Right atrium auricular region (tissue), 2 donors: ENCODE data around the gene C17orf113. TPM values are rescaled to one million over a fixed set of nuclear protein-coding genes. Genes with fewer than 3 reads are reported as not detected.

ENCODE experiments used
- DNase-seq: peaks from one replicate; pipeline ENCODE4 v3.0.0-alpha.2; 2019; ENCODE audit warnings: low spot score
- H3K27ac ChIP-seq, 2 donors: fragments of 200-600 bp; sonication (generic); 1 replicate in 1 of 2; 2 replicates in 1 of 2; pipeline ENCODE4 v1.5.1; 2016 to 2019
- H3K27me3 ChIP-seq, 2 donors: fragments of 200-600 bp; sonication (generic); one replicate each; pipeline versions ENCODE4 v1.5.1 to v1.6.0; 2017 to 2019
- H3K36me3 ChIP-seq: fragments of 200-600 bp; sonication (generic); one replicate; pipeline ENCODE4 v1.5.1; 2016
- H3K4me1 ChIP-seq, 2 donors: fragments of 200-600 bp; sonication (generic); one replicate each; pipeline versions ENCODE4 v1.5.1 to v1.6.0; 2017 to 2019
- H3K4me3 ChIP-seq, 2 donors: fragments of 200-600 bp; sonication (generic); 1 replicate in 1 of 2; 2 replicates in 1 of 2; pipeline ENCODE4 v1.5.1; 2017 to 2019; ENCODE audit warnings: mild to moderate bottlenecking in 1 of 2, moderate library complexity in 1 of 2
- H3K9me3 ChIP-seq, 2 donors: fragments of 200-600 bp; sonication (generic); one replicate each; pipeline ENCODE4 v1.5.1; 2019
- total RNA-seq, 2 donors: library from RNA; depleted of rRNA; stranded (reverse); fragments of >200 nt; gene quantifications; one replicate each; pipeline ENCODE4 v1.1.0, GENCODE V29; 2016
- TF ChIP-seq, protein P1 (sequence below), 2 donors: fragments of 200-600 bp; sonication (generic); IDR thresholded peaks; one replicate each; pipeline ENCODE4 v1.5.1; 2019; ENCODE audit warnings: antibody characterized with exemption in 2 of 2

C17orf113 gene
- total RNA-seq, 2 donors from 2014 or later, result 0.74 to 0.94 TPM

DNA sequence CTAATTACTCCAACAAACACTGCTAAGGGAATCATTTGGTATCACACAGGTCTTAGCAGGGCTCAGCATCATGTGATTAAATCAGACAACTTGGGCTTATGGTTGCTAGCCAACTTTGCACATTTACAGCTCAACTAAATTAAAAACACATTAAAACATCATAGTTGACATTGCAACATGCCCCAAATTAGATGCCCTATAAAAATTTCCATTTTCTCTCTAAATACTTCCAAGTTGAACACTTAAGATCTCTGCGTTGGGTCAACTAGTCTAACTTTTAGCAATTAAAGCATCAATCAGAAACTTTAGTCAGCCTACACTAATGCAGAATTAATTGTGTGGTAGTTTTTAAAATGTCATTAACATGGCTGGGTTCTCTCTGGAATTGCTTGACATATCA is 45.2 kb downstream of the C17orf113 start:
- Histone ChIP-seq H3K4me3 (no peak overlapping the region), H3K27me3 (no peaks in the 10 kb centered on the region), H3K36me3 (peaks cover 20% of the 10 kb centered on the region), H3K27ac (no peak overlapping the region), H3K4me1 (peaks cover 0 to 52% of the 10 kb centered on the region in 2 donors), H3K9me3 (no peaks in the 10 kb centered on the region)
- no peak for DNase-seq
- TF ChIP-seq, protein P1, sequence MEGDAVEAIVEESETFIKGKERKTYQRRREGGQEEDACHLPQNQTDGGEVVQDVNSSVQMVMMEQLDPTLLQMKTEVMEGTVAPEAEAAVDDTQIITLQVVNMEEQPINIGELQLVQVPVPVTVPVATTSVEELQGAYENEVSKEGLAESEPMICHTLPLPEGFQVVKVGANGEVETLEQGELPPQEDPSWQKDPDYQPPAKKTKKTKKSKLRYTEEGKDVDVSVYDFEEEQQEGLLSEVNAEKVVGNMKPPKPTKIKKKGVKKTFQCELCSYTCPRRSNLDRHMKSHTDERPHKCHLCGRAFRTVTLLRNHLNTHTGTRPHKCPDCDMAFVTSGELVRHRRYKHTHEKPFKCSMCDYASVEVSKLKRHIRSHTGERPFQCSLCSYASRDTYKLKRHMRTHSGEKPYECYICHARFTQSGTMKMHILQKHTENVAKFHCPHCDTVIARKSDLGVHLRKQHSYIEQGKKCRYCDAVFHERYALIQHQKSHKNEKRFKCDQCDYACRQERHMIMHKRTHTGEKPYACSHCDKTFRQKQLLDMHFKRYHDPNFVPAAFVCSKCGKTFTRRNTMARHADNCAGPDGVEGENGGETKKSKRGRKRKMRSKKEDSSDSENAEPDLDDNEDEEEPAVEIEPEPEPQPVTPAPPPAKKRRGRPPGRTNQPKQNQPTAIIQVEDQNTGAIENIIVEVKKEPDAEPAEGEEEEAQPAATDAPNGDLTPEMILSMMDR (IDR thresholded peaks at IDR 0.05), result no peak

DNA sequence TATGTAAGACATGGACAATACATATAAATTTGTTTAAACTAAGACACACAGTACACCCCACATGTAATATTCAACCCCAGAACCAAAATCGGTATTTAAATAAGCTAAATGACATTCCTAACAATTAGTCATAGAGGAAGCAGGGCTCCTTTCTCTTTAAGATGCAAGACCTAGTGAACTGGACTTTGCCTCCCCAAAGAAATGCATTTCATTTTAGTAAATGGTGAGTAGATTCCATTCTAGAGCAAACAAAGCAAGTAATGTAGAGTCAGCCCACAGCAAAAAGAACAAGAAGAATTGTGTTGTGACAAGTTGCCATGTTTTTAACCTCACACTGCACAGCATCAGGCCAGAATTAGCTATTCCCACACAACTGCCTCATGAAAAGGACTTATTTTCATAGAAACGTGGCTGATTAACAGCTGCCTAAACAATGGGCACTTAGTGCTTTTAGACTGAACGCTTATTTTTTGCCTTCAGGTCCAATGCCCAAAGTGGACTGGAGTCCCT is 47.6 kb downstream of the C17orf113 start:
- peaks cover 43% of the 10 kb centered on the region for H3K36me3 ChIP-seq
- no peak overlapping the region for H3K27ac ChIP-seq
- TF ChIP-seq, protein P1 (IDR thresholded peaks at IDR 0.05), result no peak
- no peak overlapping the region for H3K4me3 ChIP-seq
- peaks cover 0 to 35% of the 10 kb centered on the region in 2 donors for H3K4me1 ChIP-seq
- no peak for DNase-seq
- H3K27me3 ChIP-seq, result no peaks in the 10 kb centered on the region
- H3K9me3 ChIP-seq, result no peaks in the 10 kb centered on the region

DNA sequence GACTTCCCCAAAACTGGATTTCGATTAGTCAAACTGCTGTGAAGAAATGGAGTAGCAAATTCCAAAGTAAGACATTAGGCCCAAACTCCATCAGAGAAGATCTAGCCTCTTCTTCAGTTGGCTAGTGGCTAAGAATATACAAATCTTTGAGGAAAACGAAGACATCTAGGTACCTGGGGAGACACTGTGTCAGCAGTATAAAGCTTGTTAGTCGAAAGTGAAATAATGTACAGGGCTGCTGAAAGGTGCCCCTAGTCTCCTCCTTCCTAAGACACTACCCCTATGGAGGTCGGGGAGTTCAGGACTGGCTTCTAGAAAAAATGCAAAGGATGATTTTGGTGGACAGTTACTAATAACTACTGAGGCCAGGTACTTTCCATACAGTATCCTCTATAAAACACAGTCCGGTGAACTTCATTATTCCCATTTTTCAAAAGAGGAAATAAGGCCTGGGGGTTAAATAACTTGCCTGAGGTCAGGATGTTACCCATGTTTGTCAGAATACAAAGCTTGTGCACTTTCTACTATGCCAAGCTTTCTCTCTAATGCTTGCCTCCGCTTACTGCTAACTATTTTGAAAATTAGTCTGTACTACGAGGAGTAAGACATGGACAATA is 48.1 kb downstream of the C17orf113 start:
- Histone ChIP-seq H3K4me3 (no peak overlapping the region), H3K27ac (no peak overlapping the region)

DNA sequence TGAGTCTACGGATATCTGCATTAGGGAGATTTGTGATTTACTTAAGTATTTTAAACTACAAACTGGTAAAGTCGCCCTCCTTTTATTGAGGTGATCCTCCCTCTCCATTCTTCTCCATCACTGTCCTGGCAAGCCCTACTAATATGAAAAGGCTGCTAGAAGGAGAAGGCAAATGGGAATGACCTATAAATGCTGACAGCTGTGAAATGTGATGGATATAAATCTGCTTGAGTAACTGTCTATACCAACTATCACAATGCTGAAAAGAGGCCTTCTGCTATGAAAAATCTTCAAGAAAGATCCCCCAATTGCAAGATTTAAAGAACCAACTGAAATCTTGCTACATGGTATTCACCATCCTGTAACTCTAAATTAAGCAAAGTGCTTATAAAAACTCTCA is 48.7 kb downstream of the C17orf113 start:
- peaks cover 0 to 24% of the 10 kb centered on the region in 2 donors for H3K4me1 ChIP-seq
- TF ChIP-seq, protein P1 (IDR thresholded peaks at IDR 0.05), result no peak
- no peak overlapping the region for H3K27ac ChIP-seq
- H3K36me3 ChIP-seq, result peaks cover 55% of the 10 kb centered on the region
- no peaks in the 10 kb centered on the region for H3K9me3 ChIP-seq
- no peak for DNase-seq
- H3K4me3 ChIP-seq, result no peak overlapping the region
- H3K27me3 ChIP-seq, result no peaks in the 10 kb centered on the region

More for the DNA sequence above, 48.1 kb downstream of the C17orf113 start:
- Histone ChIP-seq H3K9me3 (no peaks in the 10 kb centered on the region), H3K4me1 (peaks cover 0 to 30% of the 10 kb centered on the region in 2 donors), H3K36me3 (peaks cover 49% of the 10 kb centered on the region), H3K27me3 (no peaks in the 10 kb centered on the region)
- TF ChIP-seq, protein P1 (IDR thresholded peaks at IDR 0.05), result no peak
- no peak for DNase-seq

DNA sequence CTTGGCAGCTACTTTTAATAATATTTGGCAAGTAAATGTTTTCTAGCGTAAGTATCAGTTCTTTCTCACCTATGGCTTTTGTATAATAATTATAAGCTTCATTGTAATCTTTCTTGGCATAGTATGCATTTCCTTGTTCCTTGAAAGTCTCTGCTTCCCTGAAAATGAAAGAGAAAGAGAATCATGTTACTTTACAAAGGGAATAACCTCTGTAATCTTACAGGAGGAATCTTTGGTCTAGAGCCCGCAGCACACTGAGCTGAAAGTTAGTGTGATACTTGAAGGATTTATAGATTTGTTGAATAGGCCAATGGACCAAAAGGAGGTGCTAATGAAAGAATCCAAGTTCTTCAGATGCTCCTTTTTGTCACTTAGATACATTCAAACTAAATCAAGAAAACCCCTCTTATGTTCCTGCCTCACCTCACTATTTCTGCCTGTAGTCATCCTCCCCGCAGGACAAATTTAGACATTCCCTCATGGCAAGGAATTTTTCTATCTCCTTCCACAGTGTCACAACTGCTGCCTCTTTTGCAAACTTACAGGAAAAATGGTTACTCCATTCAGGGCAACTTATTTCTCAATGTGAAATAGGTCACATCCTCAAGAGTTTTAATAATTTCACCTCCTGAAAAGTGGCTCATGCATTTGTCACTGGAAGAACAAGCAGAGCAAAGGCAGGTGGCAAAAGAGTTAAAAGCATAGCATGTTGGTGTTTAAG is 49.8 kb downstream of the C17orf113 start:
- H3K36me3 ChIP-seq, result peaks cover 66% of the 10 kb centered on the region
- no peak overlapping the region for H3K4me3 ChIP-seq
- H3K4me1 ChIP-seq, result peaks cover 0 to 17% of the 10 kb centered on the region in 2 donors
- H3K9me3 ChIP-seq, result no peaks in the 10 kb centered on the region
- TF ChIP-seq, protein P1 (IDR thresholded peaks at IDR 0.05), result no peak
- H3K27ac ChIP-seq, result no peak overlapping the region
- no peak for DNase-seq
- H3K27me3 ChIP-seq, result no peaks in the 10 kb centered on the region
